IMR-90 (cell line): ENCODE measurements around the gene PLEKHJ1. TPM values are rescaled to one million over a fixed set of nuclear protein-coding genes. Genes with fewer than 3 reads are reported as not detected.

Source experiments
- ATAC-seq: fragments of 200-7000 bp; cut with Tn5 transposase; 2 replicates; pipeline ENCODE4 v1.9.1; 2020; ENCODE audit warnings: low read depth, mild to moderate bottlenecking, moderate library complexity
- BruUV-seq: library from RNA; stranded (reverse); fragments of 400-500 nt; replicated peaks from 2 replicates; lab custom pipeline; 2021; lab: Mats Ljungman, UMichigan
- CTCF ChIA-PET: fragments of 300-600 bp; formaldehyde crosslinking; extraction: SDS; loops from one replicate; lab custom pipeline; 2021; ENCODE audit warnings: antibody characterized with exemption; lab: Yijun Ruan, JAX
- POLR2A ChIA-PET: fragments of 300-600 bp; sonication (Branson Sonifier 250); formaldehyde crosslinking; loops from one replicate; lab custom pipeline; 2022; ENCODE audit warnings: antibody characterized with exemption; ENCODE audit not compliant: unreplicated experiment; lab: Charles Lee
- DNase-seq: peaks from one replicate; pipeline ENCODE4 v3.0.0; 2013
- H2AFZ ChIP-seq: replicated peaks from 2 replicates; pipeline ENCODE3; 2013; ENCODE audit warnings: low read length, mild to moderate bottlenecking; ENCODE audit not compliant: poor library complexity
- H2AK5ac ChIP-seq: 2 replicates; pipeline ENCODE4 v1.6.1; 2013; ENCODE audit warnings: low read depth, low read length, inconsistent platforms
- H2AK9ac ChIP-seq: replicated peaks from 2 replicates; pipeline ENCODE3; 2013; ENCODE audit warnings: mild to moderate bottlenecking, low read depth, low read length, moderate library complexity; ENCODE audit not compliant: poor library complexity
- H2BK120ac ChIP-seq: 2 replicates; pipeline ENCODE4 v1.6.1; 2013; ENCODE audit warnings: low read depth, low read length, inconsistent platforms
- H2BK15ac ChIP-seq: 3 replicates; pipeline ENCODE4 v1.6.1; 2013; ENCODE audit warnings: low read depth, low read length, inconsistent platforms
- H2BK20ac ChIP-seq: 2 replicates; pipeline ENCODE4 v1.6.1; 2013; ENCODE audit warnings: low read depth, mild to moderate bottlenecking, inconsistent platforms, low read length, moderate library complexity
- H2BK5ac ChIP-seq: 2 replicates; pipeline ENCODE4 v1.6.1; 2013; ENCODE audit warnings: mild to moderate bottlenecking, low read depth, low read length, inconsistent platforms; ENCODE audit not compliant: poor library complexity, severe bottlenecking
- H3K14ac ChIP-seq: replicated peaks from 2 replicates; pipeline ENCODE4 v1.6.1; 2013; ENCODE audit warnings: low read depth, low read length, inconsistent platforms
- H3K18ac ChIP-seq: 2 replicates; pipeline ENCODE4 v1.6.1; 2013; ENCODE audit warnings: low read depth, low read length, control low read depth
- H3K23ac ChIP-seq: 2 replicates; pipeline ENCODE4 v1.6.1; 2013; ENCODE audit warnings: low read depth, low read length, inconsistent platforms
- H3K27ac ChIP-seq: 2 replicates; pipeline ENCODE4 v1.5.1; 2013; ENCODE audit warnings: mild to moderate bottlenecking, control low read depth, low read length; ENCODE audit not compliant: insufficient read depth
- H3K27me3 ChIP-seq: 2 replicates; pipeline ENCODE4 v1.6.1; 2013; ENCODE audit warnings: low read length; ENCODE audit not compliant: control insufficient read depth, insufficient read depth
- H3K36me3 ChIP-seq: 2 replicates; pipeline ENCODE4 v1.6.1; 2013; ENCODE audit warnings: low read length, mixed read lengths; ENCODE audit not compliant: control insufficient read depth, insufficient read depth
- H3K4ac ChIP-seq: 2 replicates; pipeline ENCODE4 v1.6.1; 2013; ENCODE audit warnings: low read depth, low read length, inconsistent platforms
- H3K4me1 ChIP-seq: 2 replicates; pipeline ENCODE4 v1.6.1; 2013; ENCODE audit warnings: low read length, mixed read lengths; ENCODE audit not compliant: control insufficient read depth, insufficient read depth
- H3K4me2 ChIP-seq: 2 replicates; pipeline ENCODE4 v1.6.1; 2013; ENCODE audit warnings: low read depth, mild to moderate bottlenecking, control low read depth, low read length, moderate library complexity
- H3K4me3 ChIP-seq: 2 replicates; pipeline ENCODE4 v1.5.1; 2013; ENCODE audit warnings: low read depth, mild to moderate bottlenecking, control low read depth, low read length, moderate library complexity; ENCODE audit not compliant: insufficient read depth
- H3K56ac ChIP-seq: 2 replicates; pipeline ENCODE4 v1.6.1; 2013; ENCODE audit warnings: low read length, inconsistent platforms; ENCODE audit not compliant: insufficient read depth; ENCODE audit errors: extremely low read depth
- H3K79me1 ChIP-seq, 2 experiments: 2 replicates each; pipeline ENCODE4 v1.6.1; 2013; ENCODE audit warnings: low read length in 2 of 2, inconsistent platforms in 1 of 2, low read depth in 1 of 2
- H3K9ac ChIP-seq: 2 replicates; pipeline ENCODE4 v1.6.1; 2013; ENCODE audit warnings: low read depth, low read length, control low read depth
- H3K9me1 ChIP-seq: 2 replicates; pipeline ENCODE4 v1.6.1; 2013; ENCODE audit warnings: low read length, inconsistent platforms; ENCODE audit not compliant: insufficient read depth
- H3K9me3 ChIP-seq: 2 replicates; pipeline ENCODE4 v1.6.1; 2013; ENCODE audit warnings: low read length; ENCODE audit not compliant: control insufficient read depth, insufficient read depth
- H4K20me1 ChIP-seq: 2 replicates; pipeline ENCODE4 v1.6.1; 2013; ENCODE audit warnings: low read length, inconsistent platforms; ENCODE audit not compliant: insufficient read depth
- H4K5ac ChIP-seq: 2 replicates; pipeline ENCODE4 v1.6.1; 2013; ENCODE audit warnings: mild to moderate bottlenecking, low read depth, low read length, control low read depth
- H4K8ac ChIP-seq, 2 experiments: 2 replicates each; pipeline ENCODE4 v1.6.1; 2013; ENCODE audit warnings: low read depth in 2 of 2, low read length in 2 of 2, control low read depth in 1 of 2, inconsistent platforms in 1 of 2
- H4K91ac ChIP-seq: 2 replicates; pipeline ENCODE4 v1.6.1; 2013; ENCODE audit warnings: low read depth, low read length, inconsistent platforms; ENCODE audit not compliant: insufficient read depth
- BHLHE40 ChIP-seq: fragments of 150-350 bp; IDR thresholded peaks from 2 replicates; pipeline ENCODE4 v1.6.1; 2016; ENCODE audit warnings: mild to moderate bottlenecking, low read depth, low read length
- CEBPB ChIP-seq: IDR thresholded peaks from 2 replicates; pipeline ENCODE4 v1.6.1; 2012; ENCODE audit warnings: low read depth, low read length, improper control_type of control experiment
- CHD1 ChIP-seq: IDR thresholded peaks from 2 replicates; pipeline ENCODE4 v1.6.1; 2012; ENCODE audit warnings: low read depth, low read length, improper control_type of control experiment
- FOS ChIP-seq: fragments of 150-350 bp; IDR thresholded peaks from 2 replicates; pipeline ENCODE4 v1.6.1; 2016; ENCODE audit warnings: low read depth, low read length
- MXI1 ChIP-seq: IDR thresholded peaks from 2 replicates; pipeline ENCODE4 v1.6.1; 2012; ENCODE audit warnings: low read depth, mild to moderate bottlenecking, low read length, moderate library complexity, borderline replicate concordance
- POLR2A ChIP-seq: IDR thresholded peaks from 2 replicates; pipeline ENCODE4 v1.6.1; 2012; ENCODE audit warnings: mild to moderate bottlenecking, low read depth, low read length
- RAD21 ChIP-seq: IDR thresholded peaks from 2 replicates; pipeline ENCODE4 v1.6.1; 2012; ENCODE audit warnings: low read length, improper control_type of control experiment
- RFX5 ChIP-seq: IDR thresholded peaks from 2 replicates; pipeline ENCODE4 v1.8.0; 2012; ENCODE audit warnings: low read depth, mild to moderate bottlenecking, low read length, moderate library complexity
- SMC3 ChIP-seq: fragments of 150-350 bp; IDR thresholded peaks from 2 replicates; pipeline ENCODE4 v1.6.1; 2016; ENCODE audit warnings: low read depth, mild to moderate bottlenecking, antibody characterized with exemption, low read length, moderate library complexity
- WGBS, 2 experiments: methylation state at CpG; one replicate each; pipeline versions ENCODE4 v1.1.5 to v1.1.7; 2013; ENCODE audit warnings: missing lambda C conversion rate in 2 of 2; ENCODE audit not compliant: insufficient read length in 1 of 2; ENCODE audit errors: extremely low coverage in 2 of 2; 5-methylcytosine and 5-hydroxymethylcytosine counted together
- dilution Hi-C: fragments of 300-500 bp; cut with HindIII; formaldehyde crosslinking; loops from one replicate; pipeline ENCODE4 v1.14.3; 2018; ENCODE audit warnings: low sequenced_read_pairs; ENCODE audit not compliant: unreplicated experiment
- in situ Hi-C: fragments of 300-500 bp; cut with MboI; formaldehyde crosslinking; loops from 3 replicates; pipeline ENCODE4 v1.14.3; 2019; ENCODE audit warnings: low sequenced_read_pairs, inconsistent platforms, mixed read lengths
- intact Hi-C: fragments of 100-400 bp; cut with micrococcal nuclease; formaldehyde crosslinking; loops from 2 replicates; pipeline ENCODE4 v1.10.0; 2022
- polyA plus RNA-seq, 3 experiments: library from polyadenylated mRNA; depleted of rRNA; stranded (reverse); fragments of >200 nt; gene quantifications; 2 replicates each; pipeline ENCODE4 v1.2.3, GENCODE V29; 2012; ENCODE audit warnings: low replicate concordance in 1 of 3
- total RNA-seq: library from RNA; depleted of rRNA; stranded (reverse); fragments of >200 nt; gene quantifications from 2 replicates; pipeline ENCODE4 v1.2.3, GENCODE V29; 2012
- TF ChIP-seq, protein P1 (sequence below): fragments of 150-350 bp; IDR thresholded peaks from 2 replicates; pipeline ENCODE4 v1.6.1; 2016; ENCODE audit warnings: low read depth, mild to moderate bottlenecking, low read length, moderate library complexity, borderline replicate concordance
- TF ChIP-seq, protein P2 (sequence below): fragments of 150-350 bp; IDR thresholded peaks from 2 replicates; pipeline ENCODE4 v1.6.1; 2017; ENCODE audit warnings: mild to moderate bottlenecking, antibody characterized with exemption, low read length, low read depth
- TF ChIP-seq, protein P3 (sequence below): conservative IDR thresholded peaks from 2 replicates; pipeline ENCODE4 v1.5.1; 2012; ENCODE audit warnings: mild to moderate bottlenecking, low read depth, low read length, improper control_type of control experiment

Gene PLEKHJ1
- total and polyA plus RNA-seq, 2 of the 4 experiments (the other 2 are of a cell fraction) = 31.7 to 62.8 TPM

DNA sequence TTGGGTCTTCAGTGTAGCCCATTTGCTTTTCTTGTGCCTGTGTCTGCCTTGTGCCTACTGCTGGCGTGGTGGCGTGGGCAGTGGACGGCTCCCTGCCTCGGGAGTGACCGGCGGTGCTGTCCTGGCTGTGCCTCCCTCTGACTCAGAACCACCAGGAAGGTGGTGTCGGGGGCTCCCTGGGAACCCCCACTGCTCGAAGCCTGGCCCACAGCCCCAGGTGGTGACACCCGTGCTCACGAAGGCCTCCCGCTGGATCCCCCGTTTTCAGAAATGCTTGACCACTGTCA, 7.9 kb upstream of the PLEKHJ1 start:
- peaks cover 84% of the 10 kb centered on the region for H4K20me1 ChIP-seq

More for the DNA sequence above, 7.9 kb upstream of the PLEKHJ1 start:
- H3K4ac ChIP-seq = no peak overlapping the region
- H2AFZ ChIP-seq = no peak overlapping the region
- H3K36me3 ChIP-seq = peaks cover 55% of the 10 kb centered on the region
- peaks cover 4 to 52% of the 10 kb centered on the region in 2 experiments; a peak in 2 of 4 replicates for H3K79me1 ChIP-seq
- DNase-seq (no peak), ATAC-seq (no peak)
- H2BK20ac ChIP-seq = no peak overlapping the region
- ChIA-PET POLR2A (no interaction called here), CTCF (no interaction called here)
- no peak overlapping the region for H4K5ac ChIP-seq
- no peak overlapping the region for H3K23ac ChIP-seq
- no peak overlapping the region for H3K14ac ChIP-seq
- H3K9me1 ChIP-seq = peaks cover 7% of the 10 kb centered on the region
- no peak overlapping the region for H2AK5ac ChIP-seq
- no peak overlapping the region for H4K91ac ChIP-seq
- intact Hi-C loops (no loop called here), in situ Hi-C loops (no loop called here), dilution Hi-C loops (no loop called here)
- no peak overlapping the region for H3K4me3 ChIP-seq
- 88% methylated on average over 10 of the region's 12 CpGs; no CpG with 5 or more reads in 1 of the 2 experiments for WGBS, 2 experiments
- no peaks in the 10 kb centered on the region for H3K9me3 ChIP-seq
- peak overlapping the region; percentile 70 for H2AK9ac ChIP-seq
- no peak overlapping the region for H2BK5ac ChIP-seq
- H2BK15ac ChIP-seq = no peak overlapping the region
- H4K8ac ChIP-seq = no peak overlapping the region
- peaks cover 10% of the 10 kb centered on the region; the same call in 1 of the 2 replicates for H3K4me1 ChIP-seq
- H3K9ac ChIP-seq = no peak overlapping the region
- no peak overlapping the region for H3K4me2 ChIP-seq
- H3K18ac ChIP-seq = no peak overlapping the region
- no peaks in the 10 kb centered on the region for H3K27me3 ChIP-seq
- TF ChIP-seq, protein P1, sequence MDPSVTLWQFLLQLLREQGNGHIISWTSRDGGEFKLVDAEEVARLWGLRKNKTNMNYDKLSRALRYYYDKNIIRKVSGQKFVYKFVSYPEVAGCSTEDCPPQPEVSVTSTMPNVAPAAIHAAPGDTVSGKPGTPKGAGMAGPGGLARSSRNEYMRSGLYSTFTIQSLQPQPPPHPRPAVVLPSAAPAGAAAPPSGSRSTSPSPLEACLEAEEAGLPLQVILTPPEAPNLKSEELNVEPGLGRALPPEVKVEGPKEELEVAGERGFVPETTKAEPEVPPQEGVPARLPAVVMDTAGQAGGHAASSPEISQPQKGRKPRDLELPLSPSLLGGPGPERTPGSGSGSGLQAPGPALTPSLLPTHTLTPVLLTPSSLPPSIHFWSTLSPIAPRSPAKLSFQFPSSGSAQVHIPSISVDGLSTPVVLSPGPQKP = no peak
- TF ChIP-seq FOS (no peak), POLR2A (no peak), SMC3 (no peak), RAD21 (no peak), CHD1 (no peak), CEBPB (no peak), MXI1 (no peak), BHLHE40 (no peak), RFX5 (no peak)
- TF ChIP-seq, protein P2, sequence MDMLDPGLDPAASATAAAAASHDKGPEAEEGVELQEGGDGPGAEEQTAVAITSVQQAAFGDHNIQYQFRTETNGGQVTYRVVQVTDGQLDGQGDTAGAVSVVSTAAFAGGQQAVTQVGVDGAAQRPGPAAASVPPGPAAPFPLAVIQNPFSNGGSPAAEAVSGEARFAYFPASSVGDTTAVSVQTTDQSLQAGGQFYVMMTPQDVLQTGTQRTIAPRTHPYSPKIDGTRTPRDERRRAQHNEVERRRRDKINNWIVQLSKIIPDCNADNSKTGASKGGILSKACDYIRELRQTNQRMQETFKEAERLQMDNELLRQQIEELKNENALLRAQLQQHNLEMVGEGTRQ = no peak
- TF ChIP-seq, protein P3, sequence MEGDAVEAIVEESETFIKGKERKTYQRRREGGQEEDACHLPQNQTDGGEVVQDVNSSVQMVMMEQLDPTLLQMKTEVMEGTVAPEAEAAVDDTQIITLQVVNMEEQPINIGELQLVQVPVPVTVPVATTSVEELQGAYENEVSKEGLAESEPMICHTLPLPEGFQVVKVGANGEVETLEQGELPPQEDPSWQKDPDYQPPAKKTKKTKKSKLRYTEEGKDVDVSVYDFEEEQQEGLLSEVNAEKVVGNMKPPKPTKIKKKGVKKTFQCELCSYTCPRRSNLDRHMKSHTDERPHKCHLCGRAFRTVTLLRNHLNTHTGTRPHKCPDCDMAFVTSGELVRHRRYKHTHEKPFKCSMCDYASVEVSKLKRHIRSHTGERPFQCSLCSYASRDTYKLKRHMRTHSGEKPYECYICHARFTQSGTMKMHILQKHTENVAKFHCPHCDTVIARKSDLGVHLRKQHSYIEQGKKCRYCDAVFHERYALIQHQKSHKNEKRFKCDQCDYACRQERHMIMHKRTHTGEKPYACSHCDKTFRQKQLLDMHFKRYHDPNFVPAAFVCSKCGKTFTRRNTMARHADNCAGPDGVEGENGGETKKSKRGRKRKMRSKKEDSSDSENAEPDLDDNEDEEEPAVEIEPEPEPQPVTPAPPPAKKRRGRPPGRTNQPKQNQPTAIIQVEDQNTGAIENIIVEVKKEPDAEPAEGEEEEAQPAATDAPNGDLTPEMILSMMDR = no peak
- no peak overlapping the region for H3K27ac ChIP-seq
- H2BK120ac ChIP-seq = no peak overlapping the region
- no peak overlapping the region for H3K56ac ChIP-seq
- BruUV-seq = no TSS peak
